Testis (tissue), 2 donors: ENCODE data around the gene PHLDA2.

ENCODE experiments used
- CTCF ChIP-seq, 3 experiments: fragments of 450-650 bp in 2 of 3; fragments of 200-600 bp in 1 of 3; sonication (generic) in 1 of 3; IDR thresholded peaks; one replicate each; pipeline ENCODE4 v1.5.1; 2016 to 2019; ENCODE audit warnings: antibody characterized with exemption in 3 of 3, mild to moderate bottlenecking in 2 of 3, moderate library complexity in 1 of 3
- POLR2A ChIP-seq: fragments of 450-650 bp; IDR thresholded peaks from one replicate; pipeline ENCODE4 v1.6.1; 2017; ENCODE audit warnings: antibody characterized with exemption, mild to moderate bottlenecking, moderate library complexity

DNA sequence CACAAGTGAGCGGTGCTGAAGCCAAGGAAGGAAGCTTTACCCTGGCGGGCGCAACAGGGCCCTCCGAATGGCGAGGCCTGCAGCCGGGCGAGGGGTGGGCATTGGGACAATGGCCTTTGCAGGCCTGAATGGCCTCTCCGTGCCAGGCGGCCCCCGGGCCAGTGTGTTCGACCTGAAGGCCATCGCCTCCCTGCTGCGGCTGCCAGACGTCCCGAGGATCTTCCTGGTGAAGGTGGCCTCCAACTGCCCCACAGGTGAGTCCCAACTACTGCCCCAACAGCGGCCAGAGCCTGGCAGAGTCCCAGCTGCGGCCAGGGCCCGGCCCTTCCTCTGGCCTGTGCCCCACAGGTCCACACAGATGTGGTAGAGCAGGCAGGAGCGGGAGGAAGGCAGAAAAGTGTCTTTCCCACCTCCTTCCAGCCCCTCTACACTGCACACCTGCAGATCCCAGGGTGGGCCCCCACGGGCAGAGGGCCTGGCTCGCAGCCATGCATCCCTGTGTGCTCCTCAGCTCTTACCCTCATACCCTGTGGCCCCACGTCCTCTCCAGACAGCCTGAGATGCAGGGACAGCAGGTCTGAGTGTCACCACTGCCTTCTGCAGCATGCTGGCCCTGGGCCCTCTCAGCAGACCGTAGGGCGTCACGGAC is 11.3 kb downstream of the PHLDA2 start:
- no peak for TF ChIP-seq POLR2A
- TF ChIP-seq CTCF (IDR thresholded peaks at IDR 0.05) = no peak
